Panc1 (cell line): ENCODE measurements around the gene DYNC1I1. TPM values are rescaled to one million over a fixed set of nuclear protein-coding genes. Genes with fewer than 3 reads are reported as not detected.

Source experiments
- ATAC-seq: fragments of 200-7000 bp; cut with Tn5 transposase; 2 replicates; pipeline ENCODE4 v1.9.1; 2020; ENCODE audit warnings: mild to moderate bottlenecking, moderate library complexity
- BruUV-seq: library from RNA; stranded (reverse); fragments of 400-500 nt; replicated peaks from 2 replicates; lab custom pipeline; 2021; lab: Mats Ljungman, UMichigan
- CTCF ChIA-PET: fragments of 300-600 bp; sonication (Branson Sonifier 250); formaldehyde crosslinking; loops from one replicate; lab custom pipeline; 2022; ENCODE audit warnings: antibody characterized with exemption; lab: Charles Lee
- POLR2A ChIA-PET: fragments of 300-600 bp; sonication (Branson Sonifier 250); formaldehyde crosslinking; loops from one replicate; lab custom pipeline; 2022; ENCODE audit warnings: antibody characterized with exemption; lab: Charles Lee
- DNase-seq: peaks from one replicate; pipeline ENCODE4 v3.0.0-alpha.2; 2010; ENCODE audit warnings: low read depth, low spot score
- H3K27ac ChIP-seq: 2 replicates; pipeline ENCODE4 v1.5.1; 2011; ENCODE audit warnings: mild to moderate bottlenecking, low read length, inconsistent platforms
- H3K27me3 ChIP-seq: fragments of 200-500 bp; sonication (Bioruptor generic); 2 replicates; pipeline ENCODE4 v1.6.0; 2014; ENCODE audit warnings: low read length, inconsistent platforms; ENCODE audit not compliant: control insufficient read depth, insufficient read depth
- H3K36me3 ChIP-seq: fragments of 200-500 bp; sonication (Bioruptor generic); 2 replicates; pipeline ENCODE4 v1.5.1; 2014; ENCODE audit warnings: inconsistent platforms, mild to moderate bottlenecking, low read length, moderate library complexity; ENCODE audit not compliant: control insufficient read depth, insufficient read depth
- H3K4me1 ChIP-seq: 2 replicates; pipeline ENCODE4 v1.5.1; 2011; ENCODE audit warnings: inconsistent platforms, mild to moderate bottlenecking, low read length, moderate library complexity; ENCODE audit not compliant: control insufficient read depth, insufficient read depth
- H3K4me3 ChIP-seq, 2 experiments: 2 replicates each; pipeline ENCODE4 v1.5.1; 2011 to 2012; ENCODE audit warnings: low read depth in 2 of 2, low read length in 2 of 2, mild to moderate bottlenecking in 2 of 2, inconsistent platforms in 1 of 2, moderate library complexity in 1 of 2
- H3K9me3 ChIP-seq: fragments of 200-500 bp; sonication (Bioruptor generic); 2 replicates; pipeline ENCODE4 v1.5.1; 2014; ENCODE audit warnings: low read depth, mild to moderate bottlenecking, inconsistent platforms, low read length, moderate library complexity; ENCODE audit not compliant: control insufficient read depth, insufficient read depth
- CTCF ChIP-seq: fragments of 450-650 bp; IDR thresholded peaks from 2 replicates; pipeline ENCODE4 v1.5.1; 2017; ENCODE audit warnings: mild to moderate bottlenecking
- POLR2AphosphoS5 ChIP-seq: IDR thresholded peaks from 2 replicates; pipeline ENCODE4 v1.6.1; 2012; ENCODE audit warnings: mild to moderate bottlenecking, low read depth, low read length, moderate library complexity
- REST ChIP-seq, 2 experiments: IDR thresholded peaks; 2 replicates each; pipeline ENCODE4 v1.6.1; 2011 to 2012; ENCODE audit warnings: low read depth in 2 of 2, control low read depth in 1 of 2, low read length in 1 of 2, mild to moderate bottlenecking in 1 of 2, moderate library complexity in 1 of 2; ENCODE audit not compliant: insufficient read depth in 1 of 2
- SIN3A ChIP-seq: IDR thresholded peaks from 2 replicates; pipeline ENCODE4 v1.6.1; 2012; ENCODE audit warnings: low read depth, mild to moderate bottlenecking, low read length, moderate library complexity, borderline replicate concordance; ENCODE audit not compliant: insufficient read depth
- TCF7L2 ChIP-seq: IDR thresholded peaks from 2 replicates; pipeline ENCODE4 v1.6.1; 2011; ENCODE audit warnings: mild to moderate bottlenecking, low read depth, low read length, inconsistent platforms
- in situ Hi-C: cut with HindIII; loops from 2 replicates; pipeline ENCODE4 v1.10.0; 2016; ENCODE audit warnings: low sequenced_read_pairs, low pct_unique_long_range_greater_than_20kb
- intact Hi-C: fragments of 100-400 bp; cut with micrococcal nuclease; formaldehyde crosslinking; loops from one replicate; pipeline ENCODE4 v1.10.0; 2022; ENCODE audit not compliant: unreplicated experiment
- total RNA-seq: library from RNA; stranded (reverse); gene quantifications from one replicate; pipeline ENCODE4 v1.2.1, GENCODE V29; 2021; ENCODE audit not compliant: unreplicated experiment

DYNC1I1 gene
- total RNA-seq, 1 experiment from 2014 or later = 0.13 TPM

GRCh38 chr7:96102096-96102811 is 329.9 kb downstream of the DYNC1I1 start:
- ChIA-PET CTCF (interaction anchor here (0.6 kb wide), 1 partner anchor 29 kb away, joined by 3 read pairs; no protein-coding TSS in a partner anchor), POLR2A (no interaction called here)
- no peak overlapping the region for H3K27ac ChIP-seq
- in situ Hi-C loops (no loop called here), intact Hi-C loops (no loop called here)
- H3K9me3 ChIP-seq = peaks cover 5% of the 10 kb centered on the region; the same call in 1 of the 2 replicates
- no peaks in the 10 kb centered on the region for H3K27me3 ChIP-seq
- ATAC-seq (no peak), DNase-seq (no peak)
- no TSS peak for BruUV-seq
- no peak for TF ChIP-seq TCF7L2
- no peak for TF ChIP-seq POLR2AphosphoS5
- no peak for TF ChIP-seq CTCF
- TF ChIP-seq REST (IDR thresholded peaks at IDR 0.05; ENCODE audit: insufficient read depth in 1 of 2, low read depth in 2 of 2, low read length in 1 of 2) = no peak
- no peak for TF ChIP-seq SIN3A
- no peaks in the 10 kb centered on the region for H3K36me3 ChIP-seq
- H3K4me1 ChIP-seq = no peaks in the 10 kb centered on the region
- H3K4me3 ChIP-seq = no peak overlapping the region

- ChIA-PET POLR2A (no interaction called here), CTCF (no interaction called here)
- BruUV-seq = no TSS peak
- Histone ChIP-seq H3K4me1 (no peaks in the 10 kb centered on the region), H3K27me3 (no peaks in the 10 kb centered on the region), H3K4me3 (no peak overlapping the region), H3K27ac (no peak overlapping the region), H3K36me3 (no peaks in the 10 kb centered on the region), H3K9me3 (no peaks in the 10 kb centered on the region)
- intact Hi-C loops (no loop called here), in situ Hi-C loops (no loop called here)
- DNase-seq = no peak
- ATAC-seq = no peak
- TF ChIP-seq POLR2AphosphoS5 (no peak), REST (IDR thresholded peaks at IDR 0.05; ENCODE audit: insufficient read depth in 1 of 2, low read depth in 2 of 2, low read length in 1 of 2) (no peak), TCF7L2 (no peak), CTCF (no peak), SIN3A (no peak)
Measured at GRCh38 chr7:96104984-96105383, 332.6 kb downstream of the DYNC1I1 start.
